IMR-90 (cell line): ENCODE measurements around the gene AP4S1. TPM values are rescaled to one million over a fixed set of nuclear protein-coding genes. Genes with fewer than 3 reads are reported as not detected.

Experiments
- ATAC-seq: fragments of 200-7000 bp; cut with Tn5 transposase; 2 replicates; pipeline ENCODE4 v1.9.1; 2020; ENCODE audit warnings: low read depth, mild to moderate bottlenecking, moderate library complexity
- BruUV-seq: library from RNA; stranded (reverse); fragments of 400-500 nt; replicated peaks from 2 replicates; lab custom pipeline; 2021; lab: Mats Ljungman, UMichigan
- CTCF ChIA-PET: fragments of 300-600 bp; formaldehyde crosslinking; extraction: SDS; loops from one replicate; lab custom pipeline; 2021; ENCODE audit warnings: antibody characterized with exemption; lab: Yijun Ruan, JAX
- POLR2A ChIA-PET: fragments of 300-600 bp; sonication (Branson Sonifier 250); formaldehyde crosslinking; loops from one replicate; lab custom pipeline; 2022; ENCODE audit warnings: antibody characterized with exemption; ENCODE audit not compliant: unreplicated experiment; lab: Charles Lee
- DNase-seq: peaks from one replicate; pipeline ENCODE4 v3.0.0; 2013
- H2AFZ ChIP-seq: replicated peaks from 2 replicates; pipeline ENCODE3; 2013; ENCODE audit warnings: low read length, mild to moderate bottlenecking; ENCODE audit not compliant: poor library complexity
- H2AK5ac ChIP-seq: 2 replicates; pipeline ENCODE4 v1.6.1; 2013; ENCODE audit warnings: low read depth, low read length, inconsistent platforms
- H2AK9ac ChIP-seq: replicated peaks from 2 replicates; pipeline ENCODE3; 2013; ENCODE audit warnings: mild to moderate bottlenecking, low read depth, low read length, moderate library complexity; ENCODE audit not compliant: poor library complexity
- H2BK120ac ChIP-seq: 2 replicates; pipeline ENCODE4 v1.6.1; 2013; ENCODE audit warnings: low read depth, low read length, inconsistent platforms
- H2BK15ac ChIP-seq: 3 replicates; pipeline ENCODE4 v1.6.1; 2013; ENCODE audit warnings: low read depth, low read length, inconsistent platforms
- H2BK20ac ChIP-seq: 2 replicates; pipeline ENCODE4 v1.6.1; 2013; ENCODE audit warnings: low read depth, mild to moderate bottlenecking, inconsistent platforms, low read length, moderate library complexity
- H2BK5ac ChIP-seq: 2 replicates; pipeline ENCODE4 v1.6.1; 2013; ENCODE audit warnings: mild to moderate bottlenecking, low read depth, low read length, inconsistent platforms; ENCODE audit not compliant: poor library complexity, severe bottlenecking
- H3K14ac ChIP-seq: replicated peaks from 2 replicates; pipeline ENCODE4 v1.6.1; 2013; ENCODE audit warnings: low read depth, low read length, inconsistent platforms
- H3K18ac ChIP-seq: 2 replicates; pipeline ENCODE4 v1.6.1; 2013; ENCODE audit warnings: low read depth, low read length, control low read depth
- H3K23ac ChIP-seq: 2 replicates; pipeline ENCODE4 v1.6.1; 2013; ENCODE audit warnings: low read depth, low read length, inconsistent platforms
- H3K27ac ChIP-seq: 2 replicates; pipeline ENCODE4 v1.5.1; 2013; ENCODE audit warnings: mild to moderate bottlenecking, control low read depth, low read length; ENCODE audit not compliant: insufficient read depth
- H3K27me3 ChIP-seq: 2 replicates; pipeline ENCODE4 v1.6.1; 2013; ENCODE audit warnings: low read length; ENCODE audit not compliant: control insufficient read depth, insufficient read depth
- H3K36me3 ChIP-seq: 2 replicates; pipeline ENCODE4 v1.6.1; 2013; ENCODE audit warnings: low read length, mixed read lengths; ENCODE audit not compliant: control insufficient read depth, insufficient read depth
- H3K4ac ChIP-seq: 2 replicates; pipeline ENCODE4 v1.6.1; 2013; ENCODE audit warnings: low read depth, low read length, inconsistent platforms
- H3K4me1 ChIP-seq: 2 replicates; pipeline ENCODE4 v1.6.1; 2013; ENCODE audit warnings: low read length, mixed read lengths; ENCODE audit not compliant: control insufficient read depth, insufficient read depth
- H3K4me2 ChIP-seq: 2 replicates; pipeline ENCODE4 v1.6.1; 2013; ENCODE audit warnings: low read depth, mild to moderate bottlenecking, control low read depth, low read length, moderate library complexity
- H3K4me3 ChIP-seq: 2 replicates; pipeline ENCODE4 v1.5.1; 2013; ENCODE audit warnings: low read depth, mild to moderate bottlenecking, control low read depth, low read length, moderate library complexity; ENCODE audit not compliant: insufficient read depth
- H3K56ac ChIP-seq: 2 replicates; pipeline ENCODE4 v1.6.1; 2013; ENCODE audit warnings: low read length, inconsistent platforms; ENCODE audit not compliant: insufficient read depth; ENCODE audit errors: extremely low read depth
- H3K79me1 ChIP-seq, 2 experiments: 2 replicates each; pipeline ENCODE4 v1.6.1; 2013; ENCODE audit warnings: low read length in 2 of 2, inconsistent platforms in 1 of 2, low read depth in 1 of 2
- H3K9ac ChIP-seq: 2 replicates; pipeline ENCODE4 v1.6.1; 2013; ENCODE audit warnings: low read depth, low read length, control low read depth
- H3K9me1 ChIP-seq: 2 replicates; pipeline ENCODE4 v1.6.1; 2013; ENCODE audit warnings: low read length, inconsistent platforms; ENCODE audit not compliant: insufficient read depth
- H3K9me3 ChIP-seq: 2 replicates; pipeline ENCODE4 v1.6.1; 2013; ENCODE audit warnings: low read length; ENCODE audit not compliant: control insufficient read depth, insufficient read depth
- H4K20me1 ChIP-seq: 2 replicates; pipeline ENCODE4 v1.6.1; 2013; ENCODE audit warnings: low read length, inconsistent platforms; ENCODE audit not compliant: insufficient read depth
- H4K5ac ChIP-seq: 2 replicates; pipeline ENCODE4 v1.6.1; 2013; ENCODE audit warnings: mild to moderate bottlenecking, low read depth, low read length, control low read depth
- H4K8ac ChIP-seq, 2 experiments: 2 replicates each; pipeline ENCODE4 v1.6.1; 2013; ENCODE audit warnings: low read depth in 2 of 2, low read length in 2 of 2, control low read depth in 1 of 2, inconsistent platforms in 1 of 2
- H4K91ac ChIP-seq: 2 replicates; pipeline ENCODE4 v1.6.1; 2013; ENCODE audit warnings: low read depth, low read length, inconsistent platforms; ENCODE audit not compliant: insufficient read depth
- CEBPB ChIP-seq: IDR thresholded peaks from 2 replicates; pipeline ENCODE4 v1.6.1; 2012; ENCODE audit warnings: low read depth, low read length, improper control_type of control experiment
- MAZ ChIP-seq: IDR thresholded peaks from 2 replicates; pipeline ENCODE4 v1.6.1; 2012; ENCODE audit warnings: low read depth, mild to moderate bottlenecking, low read length, improper control_type of control experiment, moderate library complexity, borderline replicate concordance
- WGBS, 2 experiments: methylation state at CpG; one replicate each; pipeline versions ENCODE4 v1.1.5 to v1.1.7; 2013; ENCODE audit warnings: missing lambda C conversion rate in 2 of 2; ENCODE audit not compliant: insufficient read length in 1 of 2; ENCODE audit errors: extremely low coverage in 2 of 2; 5-methylcytosine and 5-hydroxymethylcytosine counted together
- dilution Hi-C: fragments of 300-500 bp; cut with HindIII; formaldehyde crosslinking; loops from one replicate; pipeline ENCODE4 v1.14.3; 2018; ENCODE audit warnings: low sequenced_read_pairs; ENCODE audit not compliant: unreplicated experiment
- in situ Hi-C: fragments of 300-500 bp; cut with MboI; formaldehyde crosslinking; loops from 3 replicates; pipeline ENCODE4 v1.14.3; 2019; ENCODE audit warnings: low sequenced_read_pairs, inconsistent platforms, mixed read lengths
- intact Hi-C: fragments of 100-400 bp; cut with micrococcal nuclease; formaldehyde crosslinking; loops from 2 replicates; pipeline ENCODE4 v1.10.0; 2022
- polyA plus RNA-seq, 3 experiments: library from polyadenylated mRNA; depleted of rRNA; stranded (reverse); fragments of >200 nt; gene quantifications; 2 replicates each; pipeline ENCODE4 v1.2.3, GENCODE V29; 2012; ENCODE audit warnings: low replicate concordance in 1 of 3
- total RNA-seq: library from RNA; depleted of rRNA; stranded (reverse); fragments of >200 nt; gene quantifications from 2 replicates; pipeline ENCODE4 v1.2.3, GENCODE V29; 2012

AP4S1 gene
- total and polyA plus RNA-seq, 2 of the 4 experiments (the other 2 are of a cell fraction), result 2.7 to 4.5 TPM

DNA sequence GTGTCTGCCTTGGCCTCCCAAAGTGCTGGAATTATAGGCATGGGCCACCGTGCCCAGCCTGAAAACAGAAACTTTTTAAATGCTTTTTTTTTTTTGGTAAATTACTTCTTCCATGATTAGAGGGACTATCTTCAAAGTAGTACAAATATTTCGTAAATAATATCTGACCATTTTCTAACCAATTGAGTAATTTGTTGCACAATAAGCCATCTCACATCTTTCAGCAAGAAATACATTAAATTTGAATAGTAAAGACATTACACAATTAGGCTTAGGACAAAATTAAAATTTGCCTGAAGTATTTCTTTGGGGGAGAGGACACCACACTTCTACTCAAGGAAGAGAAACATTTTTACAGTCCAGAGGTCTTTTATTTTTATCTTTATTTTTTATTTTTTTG is 85.4 kb downstream of the AP4S1 start:
- POLR2A ChIA-PET, result no interaction called here
- H4K5ac ChIP-seq, result no peak overlapping the region
- H3K18ac ChIP-seq, result no peak overlapping the region
- intact Hi-C loops, result no loop called here
- no peak overlapping the region for H3K14ac ChIP-seq
- BruUV-seq, result no TSS peak
- in situ Hi-C loops, result no loop called here
- H3K56ac ChIP-seq, result no peak overlapping the region
- H3K9me1 ChIP-seq, result 0 out of 2 replicates have a peak, but pooled peaks cover 3% of the 10 kb centered on the region
- no peak overlapping the region for H2AK5ac ChIP-seq
- no peak overlapping the region for H3K4me3 ChIP-seq
- H2BK120ac ChIP-seq, result no peak overlapping the region
- no peak overlapping the region for H2BK15ac ChIP-seq
- dilution Hi-C loops, result no loop called here
- no peak overlapping the region for H3K9ac ChIP-seq
- ATAC-seq (no peak), DNase-seq (no peak)
- no peak overlapping the region; the same call in 1 of the 2 replicates for H3K27ac ChIP-seq
- no peak overlapping the region for H3K4me2 ChIP-seq
- no peaks in the 10 kb centered on the region for H3K9me3 ChIP-seq
- H3K79me1 ChIP-seq, result peaks cover 11 to 20% of the 10 kb centered on the region in 2 experiments; a peak in 3 of 4 replicates
- no peak overlapping the region for H3K4ac ChIP-seq
- H4K91ac ChIP-seq, result no peak overlapping the region
- H3K36me3 ChIP-seq, result peaks cover 34% of the 10 kb centered on the region
- H4K20me1 ChIP-seq, result no peaks in the 10 kb centered on the region
- H4K8ac ChIP-seq, result no peak overlapping the region
- peak; percentile 65 for TF ChIP-seq CEBPB
- TF ChIP-seq MAZ, result no peak
- H3K27me3 ChIP-seq, result no peaks in the 10 kb centered on the region
- H3K23ac ChIP-seq, result no peak overlapping the region
- CTCF ChIA-PET, result no interaction called here
- H2BK5ac ChIP-seq, result no peak overlapping the region
- WGBS, 2 experiments, result no CpG with 5 or more reads among the region's 2 CpGs
- H2BK20ac ChIP-seq, result no peak overlapping the region
- no peak overlapping the region for H2AFZ ChIP-seq
- H3K4me1 ChIP-seq, result no peaks in the 10 kb centered on the region
- no peak overlapping the region for H2AK9ac ChIP-seq
